HG03521 (cell line): ENCODE results near the gene CLTCL1.

Experiments
- ATAC-seq: cut with Tn5 transposase; IDR thresholded peaks from one replicate; pipeline ENCODE4 v1.9.1; 2021; ENCODE audit warnings: mild to moderate bottlenecking, moderate library complexity; ENCODE audit not compliant: unreplicated experiment

CLTCL1 gene

GRCh38 chr22:19134176-19134831, 157.2 kb downstream of the CLTCL1 start:
- ATAC-seq, result no peak

- ATAC-seq, result no peak
These were observed 158.0 kb downstream of the CLTCL1 start for GRCh38 chr22:19133561-19133960.

GRCh38 chr22:19132693-19133400, 158.7 kb downstream of the CLTCL1 start:
- ATAC-seq, result no peak

GRCh38 chr22:19132153-19132552, 159.4 kb downstream of the CLTCL1 start:
- no peak for ATAC-seq

- no peak for ATAC-seq
These were observed 159.9 kb downstream of the CLTCL1 start for GRCh38 chr22:19131685-19132015.

- no peak for ATAC-seq
These were observed 160.4 kb downstream of the CLTCL1 start, which contains the start of gene TSSK2 for GRCh38 chr22:19130959-19131684. TSSK2 (plus strand) TSS chr22:19131308; CDS start chr22:19131400, 92 bp downstream.

- no peak for ATAC-seq
These were observed 161.6 kb downstream of the CLTCL1 start for GRCh38 chr22:19129871-19130270.
